Measurements from ENCODE around the gene TUBGCP6.
"Not testable (repeated sequence)": the region's sequence is repeated elsewhere in the genome, so short reads cannot be mapped to it uniquely, and the experiment has no call there.

The TUBGCP6 gene

DNA sequence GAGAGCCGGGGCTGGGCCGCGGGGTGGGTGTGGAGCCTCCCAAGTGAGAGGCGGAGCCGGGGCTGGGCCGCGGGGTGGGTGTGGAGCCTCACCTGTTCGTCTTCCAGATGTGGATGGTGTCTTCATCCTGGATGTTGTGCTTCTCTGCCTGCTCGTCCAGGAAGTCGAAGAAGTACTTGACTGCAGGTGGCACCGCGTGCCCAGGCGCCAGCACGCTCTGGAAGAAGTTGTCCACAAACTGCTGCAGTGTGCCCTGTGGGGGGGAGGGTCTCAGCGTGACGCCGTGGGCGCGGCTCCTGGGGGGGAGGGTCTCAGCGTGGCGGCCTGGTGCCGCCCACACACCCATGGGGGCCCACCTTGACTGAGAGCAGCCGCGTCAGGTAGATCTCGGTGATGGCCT, 32.9 kb upstream of the TUBGCP6 start:
- TF ChIP-seq TAF1 (IDR thresholded peaks at IDR 0.05; ENCODE audit: borderline replicate concordance, low read depth, low read length): no peak
- TF ChIP-seq POLR2AphosphoS5 (IDR thresholded peaks at IDR 0.05; ENCODE audit: low read depth, low read length): no peak
- TF ChIP-seq POLR2A (IDR thresholded peaks at IDR 0.05; ENCODE audit: low read depth, low read length): no peak
- FAIRE-seq: no peak
- no peak for DNase-seq (ENCODE audit: insufficient read length)

DNA sequence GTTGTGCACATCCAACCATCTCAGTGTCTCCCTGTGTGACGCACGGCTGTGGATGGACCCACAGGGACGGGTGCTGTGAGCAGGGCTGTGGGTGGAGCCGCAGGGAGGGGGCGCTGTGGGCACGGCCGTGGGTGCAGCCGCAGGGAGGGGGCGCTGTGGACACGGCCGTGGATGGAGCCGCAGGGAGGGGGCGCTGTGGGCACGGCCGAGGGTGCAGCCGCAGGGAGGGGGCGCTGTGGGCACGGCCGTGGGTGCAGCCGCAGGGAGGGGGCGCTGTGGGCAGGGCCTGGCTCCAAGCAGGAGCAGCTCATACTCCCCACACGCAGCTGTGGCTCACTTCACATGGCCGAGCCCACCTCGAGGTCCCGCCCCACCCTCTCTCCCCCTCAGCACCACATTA, 31.3 kb upstream of the TUBGCP6 start:
- peak; percentile 80 for DNase-seq (ENCODE audit: insufficient read length)
- no peak for TF ChIP-seq POLR2A (IDR thresholded peaks at IDR 0.05; ENCODE audit: low read depth, low read length)
- TF ChIP-seq TAF1 (IDR thresholded peaks at IDR 0.05; ENCODE audit: borderline replicate concordance, low read depth, low read length): no peak
- FAIRE-seq: peak; percentile 100

DNA sequence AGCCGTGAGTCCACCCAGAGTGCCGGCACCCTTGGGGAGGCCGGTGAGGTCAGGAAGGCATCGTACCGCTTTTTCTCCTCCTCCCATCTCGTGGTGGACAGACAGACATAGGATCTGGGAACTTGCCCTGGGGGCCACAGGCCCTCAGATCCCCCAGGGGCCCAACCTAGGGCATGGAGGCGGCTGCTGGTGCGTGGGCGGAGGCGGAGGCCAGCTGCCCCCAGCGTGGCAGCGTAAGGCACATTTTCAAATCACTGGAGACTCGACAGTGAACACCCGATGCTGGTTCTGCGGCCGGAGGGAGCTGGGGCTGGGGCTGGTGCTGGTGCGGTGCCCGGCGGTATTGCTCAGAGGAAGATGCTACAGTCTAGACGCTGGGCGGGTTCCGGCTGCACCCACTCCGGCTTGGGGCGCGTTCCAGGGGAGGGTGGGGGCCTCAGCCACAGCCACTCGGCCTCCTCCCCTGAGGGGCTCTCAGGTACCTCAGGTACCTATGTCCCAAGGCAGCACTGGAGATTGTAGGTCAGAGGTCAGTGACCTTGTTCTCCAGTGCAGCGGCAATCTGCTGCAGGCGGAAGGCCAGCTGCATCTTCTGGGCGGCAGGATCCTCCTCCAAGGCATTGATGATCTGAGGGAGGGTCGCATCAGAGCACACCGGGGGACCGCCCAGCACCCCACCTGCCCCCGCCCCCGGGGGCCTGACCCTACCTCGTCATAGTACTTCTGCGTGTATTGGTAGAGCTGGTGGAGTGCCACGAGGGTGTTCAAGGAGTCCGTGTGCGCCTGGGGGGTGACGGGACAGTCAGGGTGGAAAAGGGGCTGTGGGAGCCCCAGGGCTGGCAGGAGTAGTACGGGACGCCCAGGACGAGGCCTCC, 30.6 kb upstream of the TUBGCP6 start:
- no peak for DNase-seq (ENCODE audit: insufficient read length)
- TF ChIP-seq POLR2AphosphoS5 (IDR thresholded peaks at IDR 0.05; ENCODE audit: low read depth, low read length) (no peak), POLR2A (IDR thresholded peaks at IDR 0.05; ENCODE audit: low read depth, low read length) (no peak), TAF1 (IDR thresholded peaks at IDR 0.05; ENCODE audit: borderline replicate concordance, low read depth, low read length) (no peak)
- no peak for FAIRE-seq

DNA sequence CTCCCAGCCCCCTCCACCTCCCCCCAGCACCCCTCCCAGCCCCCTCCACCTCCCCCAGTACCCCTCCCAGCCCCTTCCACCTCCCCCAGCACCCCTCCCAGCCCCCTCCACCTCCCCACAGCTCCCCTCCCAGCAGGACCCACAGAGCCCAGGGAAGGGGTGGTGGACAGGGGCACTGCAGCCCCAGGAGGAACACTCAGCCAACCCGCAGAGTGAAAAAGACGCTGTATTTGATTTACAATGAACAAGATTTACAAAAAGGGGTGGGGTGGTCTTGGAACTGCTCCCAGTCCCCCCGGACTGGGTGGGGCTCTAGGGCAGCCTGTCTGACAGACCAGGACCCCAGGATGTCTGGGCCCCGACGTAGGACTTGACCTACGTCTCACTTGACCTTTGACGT, 29.9 kb upstream of the TUBGCP6 start:
- TF ChIP-seq TAF1 (IDR thresholded peaks at IDR 0.05; ENCODE audit: borderline replicate concordance, low read depth, low read length) (no peak), POLR2AphosphoS5 (IDR thresholded peaks at IDR 0.05; ENCODE audit: low read depth, low read length) (no peak), POLR2A (IDR thresholded peaks at IDR 0.05; ENCODE audit: low read depth, low read length) (no peak)
- no peak for FAIRE-seq
- DNase-seq (ENCODE audit: insufficient read length): no peak

DNA sequence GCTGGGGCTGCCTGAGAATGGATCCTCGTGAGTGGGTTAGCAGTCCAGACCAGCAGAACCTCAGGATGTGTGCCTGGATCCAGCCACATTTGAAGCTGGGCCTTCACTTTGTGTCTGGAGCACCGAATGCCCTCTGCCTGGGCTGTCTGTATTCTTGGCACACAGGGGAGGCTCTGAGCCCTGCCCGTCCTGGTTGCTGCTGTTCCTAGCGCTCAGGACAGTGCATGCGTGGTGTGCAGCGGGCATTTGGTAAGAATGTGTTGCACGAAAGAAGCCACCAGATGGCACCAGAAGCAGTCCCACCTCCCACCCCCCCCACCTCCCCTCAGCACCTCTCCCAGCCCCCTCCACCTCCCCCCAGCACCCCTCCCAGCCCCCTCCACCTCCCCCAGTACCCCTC, 29.5 kb upstream of the TUBGCP6 start:
- FAIRE-seq: no peak
- no peak for TF ChIP-seq POLR2A (IDR thresholded peaks at IDR 0.05; ENCODE audit: low read depth, low read length)
- no peak for TF ChIP-seq TAF1 (IDR thresholded peaks at IDR 0.05; ENCODE audit: borderline replicate concordance, low read depth, low read length)
- no peak for TF ChIP-seq POLR2AphosphoS5 (IDR thresholded peaks at IDR 0.05; ENCODE audit: low read depth, low read length)
- no peak for DNase-seq (ENCODE audit: insufficient read length)

DNA sequence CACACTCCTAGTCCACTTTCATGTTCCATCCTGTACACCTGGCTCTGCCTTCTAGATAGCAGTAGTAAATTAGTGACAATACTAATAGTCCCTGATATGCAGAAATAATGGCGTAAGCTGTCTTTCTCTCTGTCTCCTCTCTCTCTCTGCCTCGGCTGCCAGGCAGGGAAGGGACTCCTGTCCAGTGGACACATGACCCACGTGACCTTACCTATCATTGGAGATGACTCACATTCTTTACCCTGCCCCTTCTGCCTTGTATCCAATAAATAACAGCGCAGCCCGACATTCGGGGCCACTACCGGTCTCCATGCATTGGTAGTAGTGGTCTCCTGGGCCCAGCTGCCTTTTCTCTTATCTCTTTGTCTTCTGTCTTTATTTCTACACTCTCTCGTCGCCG, 29.0 kb upstream of the TUBGCP6 start:
- FAIRE-seq; DNase-seq (ENCODE audit: insufficient read length): not testable (repeated sequence)

DNA sequence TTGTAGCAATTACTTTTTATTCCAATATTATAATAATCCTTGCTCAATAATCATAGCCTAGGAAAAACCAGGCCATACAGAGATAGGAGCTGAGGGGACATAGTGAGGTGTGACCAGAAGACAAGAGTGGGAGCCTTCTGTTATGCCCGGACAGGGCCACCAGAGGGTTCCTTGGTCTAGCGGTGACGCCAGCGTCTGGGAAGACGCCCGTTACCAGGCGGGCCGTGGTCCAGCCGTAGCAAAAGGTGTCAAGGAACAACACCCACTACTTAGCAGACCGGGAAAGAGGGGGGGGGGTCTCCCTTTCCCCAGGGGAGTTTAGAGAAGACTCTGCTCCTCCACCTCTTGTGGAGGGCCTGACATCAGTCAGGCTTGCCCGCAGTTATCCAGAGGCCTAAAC, 28.5 kb upstream of the TUBGCP6 start:
- not testable (repeated sequence) for FAIRE-seq; DNase-seq (ENCODE audit: insufficient read length)

DNA sequence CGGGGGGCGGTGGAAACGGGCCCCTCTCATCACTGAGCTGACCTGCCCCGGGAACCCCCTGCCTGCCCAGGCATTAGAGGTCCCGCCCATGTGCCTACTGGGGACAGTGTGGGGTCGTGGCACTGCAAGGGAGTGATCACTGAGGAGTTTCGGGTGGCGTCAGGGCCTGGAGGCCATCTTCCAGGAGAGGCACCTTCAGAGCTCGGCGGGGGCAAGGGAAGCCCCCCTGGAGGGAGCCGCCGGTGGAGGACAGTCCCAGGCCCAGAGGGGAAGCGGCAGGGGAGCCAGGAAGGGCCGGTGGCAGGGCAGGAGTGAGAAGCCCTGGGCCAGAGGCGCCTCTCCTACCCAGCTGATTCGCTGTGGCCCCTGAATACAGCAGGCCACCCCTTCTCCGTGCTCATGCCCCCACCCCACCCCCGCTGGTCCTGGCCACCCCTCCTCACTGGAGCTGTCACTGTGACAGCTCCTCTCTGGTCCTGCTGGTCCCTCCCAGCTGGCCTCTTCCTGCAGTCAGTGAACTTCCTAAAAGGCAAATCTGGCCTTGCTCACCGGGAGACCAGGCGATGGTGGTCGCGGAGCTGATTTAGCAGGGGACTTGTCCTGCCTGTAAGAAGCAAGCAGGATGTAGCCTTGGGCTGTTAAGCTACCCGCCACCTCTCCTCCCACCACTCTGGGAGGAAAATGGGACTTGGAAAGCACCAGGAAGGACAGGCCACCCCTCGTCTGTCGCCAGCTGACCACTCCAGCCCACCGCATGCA, 27.4 kb upstream of the TUBGCP6 start:
- DNase-seq (ENCODE audit: insufficient read length) (no peak), FAIRE-seq (no peak)
- TF ChIP-seq POLR2AphosphoS5 (IDR thresholded peaks at IDR 0.05; ENCODE audit: low read depth, low read length) (no peak), POLR2A (IDR thresholded peaks at IDR 0.05; ENCODE audit: low read depth, low read length) (no peak), TAF1 (IDR thresholded peaks at IDR 0.05; ENCODE audit: borderline replicate concordance, low read depth, low read length) (no peak)

DNA sequence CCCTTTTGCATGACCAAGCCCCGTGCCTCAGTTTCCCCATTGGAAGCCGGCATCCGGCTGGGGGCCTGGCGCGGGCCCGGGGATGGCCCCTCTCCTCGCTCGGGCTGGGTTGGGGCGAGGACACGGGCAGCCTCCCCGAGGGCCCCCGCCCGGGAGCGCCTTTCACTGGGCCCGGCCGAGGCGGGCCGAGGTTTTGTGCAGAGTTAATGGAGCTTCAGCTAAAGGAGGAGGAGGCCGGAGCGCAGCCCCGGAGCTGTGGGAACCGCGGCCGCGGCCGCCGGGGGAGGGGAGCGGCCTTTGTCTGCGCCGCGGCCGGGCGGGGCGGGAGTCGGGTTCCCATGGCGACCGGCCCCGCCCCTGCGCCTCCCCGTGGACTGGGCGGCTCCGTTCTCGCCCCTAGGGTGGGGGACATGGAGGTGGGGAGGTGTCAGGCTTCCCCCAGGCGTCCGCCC, 26.7 kb upstream of the TUBGCP6 start:
- FAIRE-seq (peak; percentile 27), DNase-seq (ENCODE audit: insufficient read length) (peak; percentile 76)
- no peak for TF ChIP-seq POLR2AphosphoS5 (IDR thresholded peaks at IDR 0.05; ENCODE audit: low read depth, low read length)
- no peak for TF ChIP-seq TAF1 (IDR thresholded peaks at IDR 0.05; ENCODE audit: borderline replicate concordance, low read depth, low read length)
- no peak for TF ChIP-seq POLR2A (IDR thresholded peaks at IDR 0.05; ENCODE audit: low read depth, low read length)

DNA sequence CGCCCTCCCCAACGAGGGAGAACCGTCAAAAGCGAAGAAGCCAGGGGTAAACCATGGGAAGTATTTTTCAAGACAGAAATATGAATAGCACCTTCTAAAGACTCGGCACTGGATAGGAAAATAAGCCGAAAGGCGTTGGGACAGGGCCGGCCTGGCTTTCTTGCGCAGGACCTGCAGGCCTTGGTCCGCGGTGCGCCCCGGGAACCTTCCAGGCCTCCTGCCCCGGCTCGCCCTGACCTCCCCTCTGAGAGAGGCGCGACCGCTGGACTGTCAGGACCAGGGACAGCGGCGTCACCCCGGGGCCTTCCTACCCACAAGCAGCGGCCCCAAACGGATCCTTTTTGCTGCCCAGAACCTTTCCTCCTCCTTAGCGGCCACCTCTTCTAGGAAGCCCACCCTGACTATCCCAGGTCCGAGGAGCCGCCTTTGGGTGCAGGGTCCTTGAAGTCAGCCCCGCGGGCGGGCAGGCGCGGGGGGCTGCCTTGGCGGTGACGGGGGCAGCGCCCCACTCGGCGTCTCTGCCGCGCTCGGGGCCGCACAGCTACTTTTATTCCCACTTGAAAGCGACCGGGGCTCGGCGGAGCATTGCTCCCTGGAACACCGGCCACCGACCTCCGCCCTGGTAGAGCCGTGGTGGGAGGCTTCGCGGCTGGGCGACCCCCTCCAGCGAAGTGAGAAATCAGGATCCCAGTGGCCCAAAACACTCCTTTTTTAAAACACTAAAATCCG, 26.0 kb upstream of the TUBGCP6 start:
- no peak for DNase-seq (ENCODE audit: insufficient read length)
- FAIRE-seq: peak; percentile 76
- no peak for TF ChIP-seq POLR2AphosphoS5 (IDR thresholded peaks at IDR 0.05; ENCODE audit: low read depth, low read length)
- no peak for TF ChIP-seq POLR2A (IDR thresholded peaks at IDR 0.05; ENCODE audit: low read depth, low read length)
- no peak for TF ChIP-seq TAF1 (IDR thresholded peaks at IDR 0.05; ENCODE audit: borderline replicate concordance, low read depth, low read length)

DNA sequence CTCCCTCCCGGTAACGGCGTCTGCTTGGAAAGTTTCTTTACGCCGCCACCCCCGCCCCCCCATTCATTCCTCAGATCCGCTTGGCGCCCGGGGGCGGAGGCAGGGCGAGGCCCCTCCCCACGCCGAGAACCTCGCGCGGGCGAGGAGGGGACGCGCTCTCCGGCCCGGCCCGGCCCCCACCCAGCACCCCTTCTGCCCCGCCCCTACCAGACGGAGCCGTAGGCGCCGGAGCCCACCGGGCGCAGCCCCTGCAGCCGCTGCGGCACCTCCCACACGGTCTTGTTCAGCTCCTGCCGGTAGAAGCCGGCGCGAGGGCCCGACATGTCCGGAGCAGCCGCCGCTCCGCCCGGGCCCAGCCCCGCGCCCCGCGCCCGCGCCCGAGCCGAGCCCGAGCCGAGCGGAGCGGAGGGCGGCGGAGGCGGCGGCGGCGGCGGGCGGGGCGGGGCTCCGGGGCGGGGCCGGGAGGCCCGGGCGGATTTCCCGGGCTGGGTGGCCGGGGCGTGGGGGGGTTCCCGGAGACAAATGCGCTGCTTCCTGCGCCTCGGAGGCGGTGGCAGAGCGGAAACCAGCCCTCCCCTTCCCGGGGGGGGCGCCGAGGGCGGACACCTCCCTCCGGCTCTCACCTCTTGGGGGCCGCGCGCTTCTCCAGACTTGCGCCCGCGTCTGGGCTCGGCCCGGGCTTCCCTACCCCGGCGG, 25.3 kb upstream of the TUBGCP6 start, which contains the start of gene MAPK11:
MAPK11 (minus strand) TSS at position 411 of the 696 bp plus-strand sequence; CDS start at position 323, 88 bp downstream.
- FAIRE-seq: peak; percentile 65
- TF ChIP-seq POLR2A (IDR thresholded peaks at IDR 0.05; ENCODE audit: low read depth, low read length): no peak
- TF ChIP-seq POLR2AphosphoS5 (IDR thresholded peaks at IDR 0.05; ENCODE audit: low read depth, low read length): no peak
- no peak for TF ChIP-seq TAF1 (IDR thresholded peaks at IDR 0.05; ENCODE audit: borderline replicate concordance, low read depth, low read length)
- DNase-seq (ENCODE audit: insufficient read length): peak; percentile 71

Measured in GM12892 (cell line).